ENCODE data around the gene RPRD2.

The RPRD2 gene

DNA sequence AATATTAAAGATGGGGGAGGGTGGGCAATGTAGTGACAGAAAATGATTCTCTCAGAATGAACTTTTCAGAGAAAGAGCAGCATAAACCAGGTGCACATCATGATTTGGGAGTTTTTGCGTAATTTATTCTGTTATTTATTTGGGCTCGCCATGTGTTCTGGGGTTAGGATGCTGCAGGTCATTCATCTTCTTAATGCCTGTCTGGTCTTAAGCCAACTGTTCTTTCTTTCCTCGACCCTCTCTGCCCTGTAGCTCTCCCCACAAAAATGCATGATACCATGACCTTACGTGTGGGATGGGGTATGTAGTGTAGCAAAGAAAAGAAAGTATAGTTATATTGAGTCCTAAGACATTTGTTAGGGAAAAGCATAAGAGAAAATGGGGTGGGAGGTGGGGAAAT, 110.9 kb downstream of the RPRD2 start:
- no peak for DNase-seq

DNA sequence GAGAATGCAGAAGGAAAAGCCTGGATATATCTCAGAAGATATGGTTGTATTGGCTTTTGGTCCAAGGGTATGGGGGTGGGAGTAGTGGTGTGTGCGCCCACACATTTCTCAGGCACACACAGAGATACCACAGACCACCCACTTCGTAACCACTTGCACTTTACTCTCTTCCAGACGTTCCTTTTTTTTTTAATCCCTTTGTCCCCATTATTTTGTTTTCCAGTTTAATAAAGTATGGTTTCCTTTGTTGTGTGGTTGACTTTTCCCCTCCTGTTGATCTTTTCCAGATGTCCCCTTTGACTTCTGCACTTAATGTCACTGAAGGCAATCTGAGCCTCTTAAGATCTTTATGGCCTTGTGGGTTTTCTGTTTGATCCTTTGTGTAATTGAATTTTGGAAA, 112.8 kb downstream of the RPRD2 start:
- DNase-seq, result no peak

DNA sequence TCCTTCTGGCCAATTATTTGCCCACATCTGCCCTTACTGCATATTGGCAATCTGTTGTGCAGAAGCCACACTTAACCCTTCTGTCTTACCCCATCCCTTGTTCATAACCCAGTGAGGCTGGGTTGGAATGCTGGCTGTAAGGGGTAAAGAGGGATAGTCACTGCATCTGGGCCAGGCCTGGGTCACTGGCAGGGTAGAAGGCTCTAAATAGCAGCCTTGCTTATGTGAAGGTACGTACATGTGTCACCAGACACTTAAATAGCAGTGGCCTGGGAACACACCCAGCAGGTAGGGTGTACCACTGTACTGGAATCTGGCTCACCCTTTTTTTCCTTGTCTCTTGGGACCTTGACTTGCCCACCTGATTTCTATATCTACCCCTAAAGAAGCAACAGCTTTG, 113.4 kb downstream of the RPRD2 start:
- no peak for DNase-seq

DNA sequence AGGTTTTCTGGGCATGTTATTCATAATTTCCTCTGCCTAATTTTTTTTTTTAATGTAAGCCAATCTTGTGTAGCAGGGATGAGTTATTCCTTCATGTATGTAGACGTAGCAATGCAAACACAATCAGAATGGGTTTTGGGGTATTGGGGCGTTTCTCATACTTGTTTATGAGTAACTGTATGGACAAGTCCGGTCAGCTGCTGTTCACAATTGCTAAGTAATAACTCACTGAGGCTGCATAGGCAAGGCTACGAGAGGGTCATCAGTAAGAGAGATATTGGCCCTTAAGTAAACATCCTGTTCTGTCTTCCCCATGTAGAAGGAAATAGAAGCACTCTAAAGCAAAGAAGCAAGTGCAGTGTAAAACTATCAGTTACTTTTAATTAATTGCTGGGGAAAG, 113.8 kb downstream of the RPRD2 start:
- no peak for DNase-seq

DNA sequence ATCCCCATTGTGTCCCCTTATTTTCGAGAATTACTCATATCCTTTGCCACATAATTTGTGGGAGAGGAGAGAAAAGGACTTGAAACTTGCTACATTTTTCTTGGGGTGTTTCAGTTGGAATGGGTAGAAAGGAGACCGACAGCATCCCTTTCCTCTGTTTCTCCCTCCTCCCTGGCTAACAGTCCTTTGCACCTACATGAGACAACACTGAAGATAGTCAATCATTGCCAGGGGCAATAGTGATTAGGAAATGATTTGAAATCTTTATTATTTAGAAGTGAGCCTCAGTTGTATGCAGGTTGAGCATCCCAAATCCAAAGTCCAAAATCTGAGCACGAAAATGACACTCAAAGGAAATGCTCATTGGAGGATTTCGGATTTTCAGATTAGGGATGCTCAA, 115.4 kb downstream of the RPRD2 start:
- no peak for DNase-seq

DNA sequence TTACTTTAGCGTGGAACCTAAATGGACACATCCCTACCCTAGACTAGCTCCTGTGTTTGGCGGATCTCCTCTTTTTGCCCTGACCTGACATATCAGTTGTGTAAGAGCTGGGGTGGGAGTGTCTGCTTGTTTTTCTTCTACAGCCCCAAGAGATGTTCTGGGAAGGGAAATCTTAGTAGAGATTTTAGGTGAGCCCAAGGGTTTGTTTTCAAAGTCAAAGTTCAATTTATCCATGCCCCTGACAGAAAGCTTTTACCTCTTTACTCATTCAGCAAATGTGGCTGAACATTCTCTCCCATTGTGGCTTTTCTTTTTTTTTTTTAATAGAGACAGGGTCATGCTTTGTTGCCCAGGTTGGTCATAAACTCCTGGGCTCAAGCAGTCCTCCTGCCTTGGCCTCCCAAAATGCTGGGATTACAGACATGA, 116.0 kb downstream of the RPRD2 start:
- no peak for DNase-seq

DNA sequence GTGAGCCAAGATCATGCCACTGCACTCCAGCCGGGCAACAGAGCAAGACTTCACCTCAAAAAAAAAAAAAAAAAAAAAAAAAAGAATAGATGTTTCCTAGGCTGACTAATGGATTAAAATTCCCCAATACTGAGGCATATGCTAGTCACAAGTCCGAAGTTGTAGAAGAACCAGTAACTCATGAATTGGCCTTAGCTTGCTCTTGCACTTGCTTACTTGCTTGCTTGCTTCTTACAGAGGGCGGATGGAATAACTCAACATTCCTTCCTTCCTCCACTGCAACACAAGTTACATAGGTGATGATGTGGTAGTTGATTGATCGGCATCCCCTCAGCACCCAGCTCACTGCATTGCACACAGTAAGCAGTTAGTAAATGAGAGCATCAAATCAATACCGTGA, 120.5 kb downstream of the RPRD2 start:
- DNase-seq, result no peak

DNA sequence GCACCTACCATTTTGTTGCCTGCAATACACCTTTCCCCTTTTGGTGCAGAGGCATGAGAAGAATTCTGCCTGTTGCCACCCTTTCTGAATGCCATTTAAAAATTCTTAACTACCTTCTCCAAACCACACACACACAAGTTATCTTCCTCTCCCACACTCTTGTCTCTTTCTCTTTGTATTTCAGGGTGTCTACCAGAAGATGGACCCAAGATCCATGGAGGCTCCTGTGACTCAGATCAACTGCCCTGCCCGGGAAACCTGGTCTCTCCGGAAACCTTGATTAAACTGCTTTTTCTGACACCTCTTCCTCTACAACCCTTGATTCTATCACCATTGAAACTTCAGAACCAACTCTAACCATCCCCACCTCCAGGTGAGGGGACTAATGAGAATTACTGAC, 120.9 kb downstream of the RPRD2 start:
- DNase-seq, result no peak

DNA sequence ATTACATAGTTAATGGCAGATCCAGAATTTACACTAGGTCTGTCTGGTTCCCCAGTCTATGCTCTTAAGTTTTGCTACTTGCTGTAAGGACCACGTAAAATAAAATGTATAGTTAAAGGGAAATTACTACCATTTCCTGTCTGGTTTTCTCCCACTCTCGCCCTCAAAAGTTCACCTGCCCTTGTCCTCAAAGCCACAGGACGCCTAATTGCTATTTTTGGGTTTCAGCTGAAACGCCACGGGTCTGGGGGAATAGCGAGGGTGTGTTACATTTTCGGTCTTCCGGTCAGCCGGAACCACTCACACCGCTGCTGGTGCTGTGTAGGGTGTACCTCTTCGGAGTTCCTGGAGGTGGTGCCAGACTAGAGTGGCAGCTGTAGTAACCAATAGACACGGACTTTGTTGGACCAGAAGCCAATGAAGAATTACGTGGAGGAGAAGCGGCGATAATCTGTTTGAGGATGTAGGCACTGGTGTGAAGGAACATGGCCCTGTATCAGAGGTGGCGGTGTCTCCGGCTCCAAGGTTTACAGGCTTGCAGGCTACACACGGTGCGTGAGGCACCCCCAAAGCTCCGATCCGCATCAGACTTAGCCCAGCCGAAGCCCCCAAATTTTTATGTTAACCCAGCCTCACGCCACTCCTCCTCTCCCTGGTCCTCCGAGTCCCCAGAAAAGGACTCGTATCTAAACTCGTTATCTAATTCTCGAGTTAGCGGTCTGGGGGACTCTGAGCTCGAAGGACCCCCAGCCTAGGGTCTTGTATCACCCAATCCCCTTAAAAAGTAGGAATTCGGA, 123.2 kb downstream of the RPRD2 start, which contains the start of gene TARS2:
TSS of gene TARS2 (plus strand) at position 454 of the 797 bp plus-strand sequence. CDS start at position 486, 32 bp downstream.
- DNase-seq, result peak; percentile 98

DNA sequence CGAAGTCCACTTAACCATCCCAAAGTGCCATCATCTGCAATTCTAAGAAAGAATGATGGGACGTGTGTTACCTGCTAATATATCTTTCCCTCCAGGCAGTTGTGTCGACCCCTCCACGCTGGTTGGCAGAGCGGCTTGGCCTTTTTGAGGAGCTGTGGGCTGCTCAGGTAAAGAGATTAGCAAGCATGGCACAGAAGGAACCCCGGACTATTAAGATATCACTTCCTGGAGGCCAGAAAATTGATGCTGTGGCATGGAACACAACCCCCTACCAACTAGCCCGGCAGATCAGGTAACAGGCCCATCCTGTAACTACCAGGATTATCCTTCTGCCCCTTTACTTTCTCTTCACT, 123.8 kb downstream of the RPRD2 start:
- DNase-seq, result no peak

DNA sequence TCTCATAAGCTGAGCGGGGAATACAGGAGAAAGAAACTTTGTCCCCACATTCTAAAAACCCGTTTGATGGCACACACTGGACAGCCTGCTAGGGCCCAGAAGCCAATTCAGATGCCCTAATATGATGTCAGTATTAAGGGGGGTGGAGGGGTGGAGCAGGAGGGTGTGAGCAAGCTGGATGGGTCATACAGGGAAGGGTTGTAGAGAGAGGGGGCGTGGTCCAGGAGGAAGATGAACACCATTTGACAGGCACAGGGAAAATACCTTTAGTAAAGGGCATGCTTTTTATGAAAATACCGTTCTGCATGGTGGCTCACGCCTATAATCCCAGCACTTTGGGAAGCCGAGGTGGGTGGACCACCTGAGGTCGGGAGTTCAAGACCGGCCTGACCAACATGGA, 129.2 kb downstream of the RPRD2 start:
- DNase-seq, result no peak

DNA sequence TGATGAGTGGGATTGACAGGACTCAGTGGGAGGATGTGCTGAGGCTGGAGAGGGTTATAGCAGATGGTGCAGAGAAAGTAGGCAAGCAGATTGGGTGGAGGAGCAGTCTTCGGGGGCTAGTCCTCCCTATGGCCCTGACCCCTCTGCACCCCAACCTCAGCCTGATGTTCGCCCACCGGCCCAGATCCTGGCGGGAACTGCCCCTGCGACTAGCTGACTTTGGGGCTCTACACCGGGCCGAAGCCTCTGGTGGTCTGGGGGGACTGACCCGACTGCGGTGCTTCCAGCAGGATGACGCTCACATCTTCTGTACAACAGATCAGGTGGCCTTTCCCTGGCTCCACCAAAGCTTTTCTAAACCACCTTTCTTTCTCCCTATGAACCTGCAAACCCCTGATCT, 134.4 kb downstream of the RPRD2 start:
- DNase-seq, result no peak

DNA sequence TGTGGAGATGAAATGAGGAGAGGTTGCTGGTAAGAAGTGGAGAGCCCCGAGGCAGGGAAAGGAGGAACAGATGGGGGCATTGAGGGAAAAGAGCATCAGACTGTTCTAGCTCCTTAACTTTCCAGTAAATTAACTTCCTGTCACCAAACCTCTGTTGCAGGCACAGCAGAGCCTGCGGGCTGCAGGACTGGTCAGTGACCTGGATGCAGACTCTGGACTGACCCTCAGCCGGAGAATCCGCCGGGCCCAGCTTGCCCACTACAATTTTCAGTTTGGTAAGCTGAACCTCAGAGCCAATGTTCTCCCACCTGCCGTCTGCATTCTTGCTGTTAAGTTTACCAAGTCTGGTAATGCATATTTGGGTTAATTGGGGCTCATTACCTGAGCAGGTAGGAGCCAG, 141.5 kb downstream of the RPRD2 start:
- no peak for DNase-seq

DNA sequence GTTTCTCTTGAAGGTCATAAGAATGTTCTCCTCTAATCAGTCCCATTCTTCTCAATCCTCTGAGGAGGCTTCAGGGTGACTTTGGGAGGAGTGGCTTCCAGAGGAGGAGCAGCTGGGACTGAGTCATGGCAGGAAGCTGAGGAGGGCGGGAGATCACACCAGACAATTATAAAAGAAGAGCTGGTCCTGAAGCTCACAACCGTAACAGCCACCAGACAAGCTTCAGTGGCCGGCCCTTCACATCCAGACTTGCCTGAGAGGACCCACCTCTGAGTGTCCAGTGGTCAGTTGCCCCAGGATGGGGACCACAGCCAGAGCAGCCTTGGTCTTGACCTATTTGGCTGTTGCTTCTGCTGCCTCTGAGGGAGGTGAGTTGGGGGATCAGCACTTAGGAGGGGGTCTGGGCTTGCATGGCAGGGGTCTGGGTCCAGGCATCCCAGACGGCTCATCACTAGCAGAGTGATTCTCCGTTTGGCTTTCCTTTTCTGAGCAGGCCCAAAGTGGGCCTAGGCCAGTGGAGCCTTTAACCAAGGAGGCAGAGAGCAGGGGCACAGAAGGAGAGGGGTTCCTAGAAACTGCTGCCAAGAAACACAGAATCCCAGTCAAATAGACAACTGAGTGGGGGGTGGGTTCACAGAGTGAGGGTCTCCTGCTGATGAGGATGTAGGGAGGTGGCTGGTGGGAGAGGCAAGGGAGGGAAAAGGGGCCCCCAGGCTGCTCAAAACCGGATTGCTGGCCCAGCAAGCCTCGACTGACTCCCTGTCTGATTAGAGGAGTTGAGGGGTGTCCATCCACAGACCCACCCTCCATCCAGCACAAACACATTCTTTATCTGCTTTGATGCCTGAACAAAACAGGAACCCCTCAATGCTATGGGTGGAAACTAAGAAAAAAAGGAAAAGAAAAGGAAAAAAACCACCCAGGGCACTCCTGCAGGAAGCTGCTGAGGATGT, 144.2 kb downstream of the RPRD2 start, which contains the start of gene ECM1:
TSS of gene ECM1 (plus strand) at position 198 of the 953 bp plus-strand sequence. CDS start at position 299, 101 bp downstream.
- DNase-seq, result no peak

DNA sequence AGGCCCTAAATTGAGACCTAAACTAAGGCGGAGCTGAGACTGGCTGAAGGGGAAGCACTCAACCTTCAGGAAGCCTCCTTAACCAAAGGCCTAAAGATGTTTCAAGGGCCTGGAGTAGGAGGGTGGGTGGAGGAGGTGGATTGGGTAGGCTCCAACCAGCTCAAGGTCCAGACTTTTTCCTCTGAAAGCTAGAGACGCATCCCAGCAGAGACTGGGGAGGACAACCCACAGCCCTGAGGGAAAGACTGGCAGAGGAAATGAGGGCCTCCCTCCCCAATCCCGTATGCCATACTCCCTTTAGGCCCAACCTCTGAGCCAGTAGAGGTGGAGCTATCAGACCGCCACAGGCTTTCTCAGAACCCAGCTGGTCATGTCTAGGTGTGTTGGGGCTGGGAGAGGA, 145.0 kb downstream of the RPRD2 start:
- no peak for DNase-seq

DNA sequence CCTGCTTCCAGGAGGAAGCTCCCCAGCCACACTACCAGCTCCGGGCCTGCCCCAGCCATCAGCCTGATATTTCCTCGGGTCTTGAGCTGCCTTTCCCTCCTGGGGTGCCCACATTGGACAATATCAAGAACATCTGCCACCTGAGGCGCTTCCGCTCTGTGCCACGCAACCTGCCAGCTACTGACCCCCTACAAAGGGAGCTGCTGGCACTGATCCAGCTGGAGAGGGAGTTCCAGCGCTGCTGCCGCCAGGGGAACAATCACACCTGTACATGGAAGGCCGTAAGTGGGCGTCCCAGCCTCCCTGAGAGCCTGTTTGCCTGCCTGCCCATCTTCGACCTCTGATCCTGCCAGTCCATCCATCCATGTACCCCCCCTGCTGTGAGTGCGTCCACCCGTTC, 147.6 kb downstream of the RPRD2 start:
- DNase-seq, result no peak

DNA sequence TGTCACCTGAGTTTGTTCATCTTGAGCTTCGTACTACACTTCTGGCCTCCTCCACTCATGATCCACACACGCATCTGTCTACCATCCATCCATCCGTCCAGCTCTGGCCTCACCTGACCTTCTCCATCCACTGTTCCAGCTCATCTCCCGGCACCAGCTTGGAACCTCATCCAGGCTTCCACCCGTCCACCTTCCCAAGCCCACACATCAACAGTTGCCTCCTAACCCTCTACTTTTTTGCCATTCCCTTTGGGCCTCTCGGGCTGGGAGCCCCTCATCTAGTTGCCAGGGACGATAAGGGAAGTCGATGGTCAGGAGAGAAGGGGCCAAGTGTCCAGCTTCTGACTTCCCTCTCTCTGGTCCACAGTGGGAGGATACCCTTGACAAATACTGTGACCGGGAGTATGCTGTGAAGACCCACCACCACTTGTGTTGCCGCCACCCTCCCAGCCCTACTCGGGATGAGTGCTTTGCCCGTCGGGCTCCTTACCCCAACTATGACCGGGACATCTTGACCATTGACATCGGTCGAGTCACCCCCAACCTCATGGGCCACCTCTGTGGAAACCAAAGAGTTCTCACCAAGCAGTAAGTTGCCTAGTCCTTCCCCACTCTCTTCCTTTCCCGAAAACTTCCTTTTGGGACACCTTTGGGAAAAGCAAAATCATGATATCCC, 148.2 kb downstream of the RPRD2 start:
- no peak for DNase-seq

DNA sequence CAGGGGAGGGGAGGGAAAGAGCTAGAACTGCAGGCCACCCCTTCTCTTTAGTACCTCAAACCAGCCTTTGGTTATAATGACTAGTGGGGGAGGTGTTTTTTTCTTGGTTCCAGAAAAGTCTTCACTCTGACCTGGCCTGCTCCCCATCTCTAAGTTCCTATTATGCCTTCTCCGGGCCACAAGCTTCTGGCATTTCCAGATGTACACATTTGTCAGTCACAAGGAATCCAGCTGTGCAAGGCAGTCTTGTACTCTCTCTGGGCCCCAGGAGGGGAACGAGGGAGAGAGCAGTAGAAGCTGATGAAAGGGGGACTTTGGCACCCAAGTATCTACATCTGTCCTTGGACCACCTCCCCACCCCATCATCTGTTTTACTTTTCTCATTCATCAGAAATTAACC, 148.9 kb downstream of the RPRD2 start:
- no peak for DNase-seq

DNA sequence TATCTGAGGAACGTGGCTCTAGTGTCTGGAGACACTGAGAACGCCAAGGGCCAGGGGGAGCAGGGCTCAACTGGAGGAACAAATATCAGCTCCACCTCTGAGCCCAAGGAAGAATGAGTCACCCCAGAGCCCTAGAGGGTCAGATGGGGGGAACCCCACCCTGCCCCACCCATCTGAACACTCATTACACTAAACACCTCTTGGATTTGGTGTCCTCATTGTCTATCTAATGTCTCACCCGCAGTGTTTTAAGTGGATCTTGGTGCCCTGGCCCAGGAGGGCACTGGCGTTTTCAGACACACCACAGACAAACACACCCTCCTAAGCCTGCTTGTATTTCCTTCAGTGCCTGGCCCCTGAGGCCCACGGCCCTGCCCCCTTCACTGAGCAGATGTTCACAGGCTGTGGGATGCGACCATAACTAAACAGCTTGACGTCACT, 149.4 kb downstream of the RPRD2 start:
- DNase-seq, result no peak

DNA sequence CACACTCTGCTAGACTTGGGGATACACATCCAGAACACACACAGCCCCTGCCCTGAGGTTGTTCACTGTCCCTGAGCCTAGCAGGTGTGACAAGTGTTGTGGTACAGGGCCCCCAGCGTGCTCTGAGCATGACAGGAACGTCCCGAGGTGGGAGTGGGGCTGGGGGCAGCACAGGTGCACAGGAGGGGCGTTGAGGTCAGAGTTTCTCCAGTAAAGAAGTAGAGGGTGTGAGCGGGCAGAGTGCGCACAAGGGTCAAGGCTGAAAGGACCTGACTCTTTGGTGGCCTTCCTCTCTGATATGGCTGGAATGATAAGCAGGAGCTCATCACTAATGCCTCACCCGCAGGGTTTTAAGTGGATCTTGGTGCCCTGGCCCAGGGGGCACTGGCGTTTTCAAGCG, 150.3 kb downstream of the RPRD2 start:
- DNase-seq, result no peak

DNA sequence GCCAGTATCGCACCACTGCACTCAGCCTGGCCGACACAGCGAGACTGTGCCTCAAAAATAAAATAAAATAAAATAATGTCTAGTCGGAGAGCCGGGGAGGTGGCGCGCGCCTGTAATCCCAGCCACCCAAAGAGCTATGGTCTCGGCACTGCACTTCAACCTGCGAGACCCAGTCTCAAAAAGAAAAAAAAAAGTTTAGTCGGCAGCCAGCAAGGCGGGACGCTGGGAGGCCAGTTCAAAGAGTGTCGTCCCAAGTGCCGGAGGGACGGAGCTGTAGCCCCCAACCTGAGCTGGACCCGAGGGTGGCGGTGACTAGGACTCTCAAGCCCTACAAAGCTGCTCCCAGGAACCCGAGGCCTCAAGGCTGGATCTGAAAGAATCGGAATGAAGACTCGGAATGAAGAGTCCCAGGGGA, 151.0 kb downstream of the RPRD2 start:
- no peak for DNase-seq

DNA sequence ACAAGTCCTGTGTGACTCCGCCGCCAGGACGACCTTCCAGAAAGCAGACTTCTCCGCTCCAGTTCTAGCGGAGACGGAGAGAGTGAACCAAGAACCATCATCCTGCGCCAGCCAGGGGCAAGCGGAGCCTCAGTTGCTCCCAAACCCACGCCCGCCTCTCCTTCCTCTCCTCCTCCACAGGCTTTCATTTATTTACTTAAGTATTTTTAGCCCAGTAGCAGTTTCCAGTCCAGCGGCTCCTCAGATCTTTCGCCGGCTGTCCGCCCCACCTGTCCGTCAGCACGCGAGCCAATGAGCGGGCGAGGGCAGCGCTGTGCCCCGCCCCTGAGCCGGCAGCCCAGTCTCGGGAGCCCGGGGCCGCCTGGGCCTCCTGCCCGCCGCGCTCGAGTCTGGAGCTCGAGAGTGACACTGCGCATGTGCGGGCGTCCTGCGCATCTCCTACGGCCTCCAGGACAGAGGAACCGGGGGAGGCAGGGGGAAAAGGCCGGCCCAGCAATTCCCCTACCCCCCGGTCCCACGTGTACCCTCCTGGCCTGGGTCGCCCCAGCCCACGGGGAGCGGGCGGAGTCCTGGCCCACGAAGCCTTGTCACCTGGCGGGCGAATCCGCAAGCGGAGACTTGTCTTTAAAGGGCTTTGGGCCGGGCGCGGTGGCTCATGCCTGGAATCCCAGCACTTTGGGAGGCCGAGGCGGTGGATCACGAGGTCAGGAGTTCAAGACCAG, 151.5 kb downstream of the RPRD2 start, which contains the start of gene FALEC:
TSS of gene FALEC (plus strand) at position 425 of the 722 bp plus-strand sequence.
- DNase-seq, result peak; percentile 91
